GM13976 (cell line): ENCODE measurements around the gene LRRC41.

Source experiments
- DNase-seq: peaks from one replicate; pipeline ENCODE4 v3.0.0; 2012; ENCODE audit warnings: low spot score
- in situ Hi-C: fragments of 300-500 bp; cut with MboI; formaldehyde crosslinking; loops from one replicate; pipeline ENCODE4 v1.12.0; 2022; ENCODE audit warnings: low sequenced_read_pairs, mixed read lengths, inconsistent platforms; ENCODE audit not compliant: unreplicated experiment
- TF ChIP-seq, protein P1 (sequence below): IDR thresholded peaks from 2 replicates; pipeline ENCODE4 v1.5.1; 2012; ENCODE audit warnings: borderline replicate concordance, mild to moderate bottlenecking; ENCODE audit not compliant: insufficient read depth; ENCODE audit errors: extremely low read depth, missing control alignments, control extremely low read depth

The LRRC41 gene

DNA sequence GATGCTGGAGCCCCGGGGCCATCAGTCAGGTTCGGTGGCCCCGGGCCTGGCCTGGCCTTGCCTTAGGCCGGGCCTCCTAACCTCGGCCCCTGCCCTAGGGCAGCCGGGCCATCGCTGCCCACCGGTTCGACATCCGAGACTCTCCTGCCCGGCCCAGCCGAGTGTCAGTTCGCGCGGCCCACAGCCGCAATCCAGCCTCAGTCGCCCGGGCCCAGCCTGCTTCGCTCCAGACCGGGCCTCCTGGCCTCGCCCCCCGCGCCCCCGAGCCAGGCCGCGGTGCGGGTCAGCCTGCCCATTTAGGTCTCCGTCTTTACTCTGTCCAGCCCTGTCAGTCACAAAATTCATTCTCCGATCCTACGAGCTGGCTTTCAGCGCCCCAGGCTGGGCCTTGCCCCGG lies 777 bp downstream of the LRRC41 start:
- in situ Hi-C loops, result loop anchor here (5.0 kb wide), 1 partner anchor 45 kb away; no protein-coding TSS in a partner anchor
- peak; percentile 50 for DNase-seq
- TF ChIP-seq, protein P1, sequence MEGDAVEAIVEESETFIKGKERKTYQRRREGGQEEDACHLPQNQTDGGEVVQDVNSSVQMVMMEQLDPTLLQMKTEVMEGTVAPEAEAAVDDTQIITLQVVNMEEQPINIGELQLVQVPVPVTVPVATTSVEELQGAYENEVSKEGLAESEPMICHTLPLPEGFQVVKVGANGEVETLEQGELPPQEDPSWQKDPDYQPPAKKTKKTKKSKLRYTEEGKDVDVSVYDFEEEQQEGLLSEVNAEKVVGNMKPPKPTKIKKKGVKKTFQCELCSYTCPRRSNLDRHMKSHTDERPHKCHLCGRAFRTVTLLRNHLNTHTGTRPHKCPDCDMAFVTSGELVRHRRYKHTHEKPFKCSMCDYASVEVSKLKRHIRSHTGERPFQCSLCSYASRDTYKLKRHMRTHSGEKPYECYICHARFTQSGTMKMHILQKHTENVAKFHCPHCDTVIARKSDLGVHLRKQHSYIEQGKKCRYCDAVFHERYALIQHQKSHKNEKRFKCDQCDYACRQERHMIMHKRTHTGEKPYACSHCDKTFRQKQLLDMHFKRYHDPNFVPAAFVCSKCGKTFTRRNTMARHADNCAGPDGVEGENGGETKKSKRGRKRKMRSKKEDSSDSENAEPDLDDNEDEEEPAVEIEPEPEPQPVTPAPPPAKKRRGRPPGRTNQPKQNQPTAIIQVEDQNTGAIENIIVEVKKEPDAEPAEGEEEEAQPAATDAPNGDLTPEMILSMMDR, result no peak

DNA sequence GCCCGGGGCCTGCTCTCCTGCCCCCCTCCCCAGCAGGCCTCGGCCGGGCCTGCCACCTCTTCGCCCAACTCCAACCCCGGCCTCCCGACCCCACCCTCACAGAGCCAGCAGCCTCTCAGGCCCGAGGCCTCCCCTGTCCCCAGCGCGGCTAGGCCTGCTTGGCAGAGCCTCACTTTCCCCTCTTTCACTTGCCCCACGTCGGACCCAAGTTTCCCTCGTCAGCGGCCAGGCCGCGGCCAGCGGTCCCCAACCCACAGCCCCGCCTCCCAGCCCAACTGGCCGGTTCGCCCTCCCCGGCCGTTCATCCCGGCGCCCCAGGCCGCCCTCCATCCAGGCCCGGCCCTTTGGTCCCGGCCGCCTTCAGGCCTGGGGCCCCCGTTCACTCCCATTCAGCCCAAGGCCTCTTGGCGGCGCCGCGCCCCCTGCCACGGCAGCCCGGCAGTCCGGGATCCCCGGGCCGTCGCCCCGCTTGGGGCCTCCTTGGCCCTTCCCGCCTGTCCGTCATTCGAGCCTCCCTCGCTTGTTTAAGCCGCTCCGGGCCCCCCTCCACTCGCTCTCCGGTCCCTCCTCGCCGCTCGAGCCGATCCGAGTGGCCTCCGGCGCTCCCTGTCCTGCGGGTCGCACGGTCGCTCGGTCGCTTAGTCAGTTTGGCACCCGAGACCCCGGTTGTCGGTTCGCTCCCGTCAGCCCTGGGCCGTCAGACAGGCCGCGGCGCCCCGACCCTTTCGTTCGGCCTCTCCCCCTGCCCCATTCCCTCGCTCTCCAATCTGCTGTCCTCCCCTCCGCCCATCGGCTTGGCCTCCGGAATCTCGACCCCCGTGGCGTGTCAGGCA lies 1.4 kb downstream of the LRRC41 start:
- TF ChIP-seq, protein P1, result peak; percentile 78
- in situ Hi-C loops, result loop anchor here (5.0 kb wide), 1 partner anchor 45 kb away; no protein-coding TSS in a partner anchor
- DNase-seq, result peak; percentile 87

DNA sequence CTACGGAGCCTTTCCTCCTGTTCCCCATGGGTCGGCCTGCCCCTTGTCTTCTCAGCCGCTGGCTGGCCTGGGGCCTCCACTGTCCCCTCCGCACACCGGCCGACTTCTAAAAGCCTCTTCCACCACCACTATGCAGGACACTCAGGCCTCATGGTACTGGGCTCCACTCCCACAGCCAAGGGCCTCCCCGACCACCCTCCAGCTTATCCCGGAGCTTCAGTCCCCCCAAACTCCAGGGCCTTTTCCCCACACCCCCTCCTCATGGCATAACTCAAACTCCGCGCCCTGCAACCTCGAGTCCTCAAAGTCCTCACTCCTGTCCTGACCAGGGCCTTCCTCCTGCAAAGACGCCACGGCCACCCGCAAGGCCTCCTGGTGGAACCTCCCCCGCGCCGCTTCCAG lies 2.0 kb downstream of the LRRC41 start:
- TF ChIP-seq, protein P1, result no peak
- no peak for DNase-seq
- in situ Hi-C loops, result loop anchor here (5.0 kb wide), 1 partner anchor 46 kb away; no protein-coding TSS in a partner anchor

DNA sequence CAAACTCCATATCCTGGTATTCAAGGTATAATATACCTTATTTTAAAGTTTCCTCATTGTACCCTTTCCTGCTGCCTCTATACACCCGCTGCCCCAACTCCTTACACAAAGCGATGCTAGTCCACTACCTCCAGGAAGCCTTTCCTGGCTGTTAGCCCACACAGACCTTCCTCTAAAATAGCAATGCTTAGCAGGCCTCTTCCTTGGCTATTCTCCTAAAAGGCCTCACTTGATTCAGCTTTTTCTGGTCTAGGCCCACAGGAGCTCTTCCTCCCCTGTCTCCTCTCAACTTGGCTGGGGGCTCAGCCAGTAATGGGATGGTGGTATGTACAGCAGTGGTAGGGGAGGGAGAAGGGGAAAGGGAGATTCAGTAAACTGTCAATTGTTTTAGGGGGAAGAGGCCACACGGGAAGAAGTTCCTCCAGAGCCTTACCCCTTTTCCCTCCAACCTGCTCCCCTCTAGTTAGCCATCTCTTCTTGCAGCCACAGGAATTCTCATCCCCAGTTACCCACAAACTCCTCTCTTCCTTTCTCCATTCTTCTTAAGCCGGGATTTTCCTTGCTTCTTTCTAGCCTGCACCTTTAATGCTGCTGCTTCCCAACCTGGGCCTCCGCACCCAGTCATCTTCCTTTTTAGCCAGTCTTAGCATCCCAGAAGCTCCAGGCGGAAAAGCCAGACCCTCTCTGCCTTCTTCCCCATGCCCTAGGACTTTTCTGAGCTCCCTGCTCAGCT lies 2.6 kb downstream of the LRRC41 start:
- DNase-seq, result no peak
- in situ Hi-C loops, result loop anchor here (5.0 kb wide), 1 partner anchor 46 kb away; no protein-coding TSS in a partner anchor
- TF ChIP-seq, protein P1, result no peak

DNA sequence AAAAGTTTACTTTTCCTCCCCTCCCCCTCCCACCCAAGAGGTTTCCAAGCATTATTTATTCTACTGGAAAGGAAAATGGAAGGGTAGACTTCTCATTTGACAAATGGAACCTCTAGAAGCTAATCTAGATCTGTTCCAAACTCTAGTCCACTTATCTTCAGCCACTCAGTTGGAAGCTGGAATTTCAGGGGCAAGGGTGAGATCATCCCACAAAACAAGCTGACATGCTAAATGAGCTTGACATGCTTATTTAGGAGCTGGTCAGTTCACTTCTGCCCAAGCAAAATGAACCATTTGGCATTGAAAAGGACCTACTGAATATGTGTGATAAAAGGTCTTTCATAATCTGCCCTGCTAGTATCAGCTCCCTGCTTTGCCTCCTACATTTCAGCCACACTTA lies 5.0 kb downstream of the LRRC41 start:
- TF ChIP-seq, protein P1, result no peak
- in situ Hi-C loops, result no loop called here
- DNase-seq, result no peak

DNA sequence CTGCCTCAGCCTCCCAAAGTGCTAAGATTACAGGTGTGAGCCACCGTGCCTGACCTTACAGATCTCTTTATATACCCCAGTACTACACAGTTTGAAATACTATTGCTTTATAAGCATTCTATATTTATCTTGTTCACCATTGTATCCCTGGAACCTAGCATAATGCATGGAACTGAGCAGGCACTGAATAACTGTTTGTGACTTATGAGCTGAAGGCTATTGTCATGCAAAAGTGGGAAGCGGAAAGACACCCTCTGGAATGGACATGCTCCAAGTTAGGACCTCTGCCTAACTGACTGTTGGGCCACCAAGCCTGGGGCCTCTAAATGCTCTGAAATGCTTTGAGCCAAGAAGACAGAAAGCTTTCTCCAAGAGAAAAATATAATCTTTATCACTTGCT lies 8.1 kb downstream of the LRRC41 start:
- TF ChIP-seq, protein P1, result no peak
- DNase-seq, result no peak
- in situ Hi-C loops, result no loop called here
